ENCODE measurements around the gene TSNAXIP1. TPM values are rescaled to one million over a fixed set of nuclear protein-coding genes. Genes with fewer than 3 reads are reported as not detected.

TSNAXIP1 gene
- total and polyA plus RNA-seq, 10 of the 15 experiments (the other 5 are each of a cell fraction or from before 2014, with no cell fraction given), result 0.09 to 0.63 (median 0.37) TPM; not detected in 1

- peak; percentile 93 for TF ChIP-seq NKRF (conservative IDR thresholded peaks at IDR 0.05)
- TF ChIP-seq PBX3 (IDR thresholded peaks at IDR 0.05; ENCODE audit: insufficient replicate concordance, low read depth, low read length), result no peak
- TF ChIP-seq ZBTB11 (CRISPR knock-in tag; IDR thresholded peaks at IDR 0.05), result no peak
- peak in 1 of 2 experiments; percentile 76; a peak in 2 of 3 replicates for TF ChIP-seq EGR1 (IDR thresholded peaks at IDR 0.05; ENCODE audit: borderline replicate concordance in 1 of 2, low read depth in 2 of 2, low read length in 2 of 2)
- peak; percentile 19; the same call in 1 of the 2 replicates for TF ChIP-seq ESRRA (IDR thresholded peaks at IDR 0.05; ENCODE audit: low read length)
- no peak for TF ChIP-seq MEF2B (IDR thresholded peaks at IDR 0.05; ENCODE audit: partially characterized antibody, poor library complexity, severe bottlenecking)
- peak; percentile 58; the same call in 1 of the 2 replicates for TF ChIP-seq BACH1 (IDR thresholded peaks at IDR 0.05; ENCODE audit: borderline replicate concordance)
- peak; percentile 99 for TF ChIP-seq HCFC1 (IDR thresholded peaks at IDR 0.05; ENCODE audit: low read length)
- peak; percentile 36; the same call in 1 of the 2 replicates for TF ChIP-seq ATF3 (IDR thresholded peaks at IDR 0.05; ENCODE audit: borderline replicate concordance, extremely low read depth, low read depth, low read length)
- TF ChIP-seq CHD2 (IDR thresholded peaks at IDR 0.05; ENCODE audit: borderline replicate concordance, low read depth, low read length), result peak; percentile 87
- TF ChIP-seq E2F4 (IDR thresholded peaks at IDR 0.05; ENCODE audit: low read depth, low read length), result no peak; the same call in none of the 2 replicates
- no peak for TF ChIP-seq EZH2 (IDR thresholded peaks at IDR 0.05; ENCODE audit: borderline replicate concordance, control insufficient read depth, low read depth, low read length)
- 0 out of 2 replicates have a peak, but pooled peaks have one; percentile 47 for TF ChIP-seq PAX5 (IDR thresholded peaks at IDR 0.05; ENCODE audit: borderline replicate concordance, low read depth, low read length)
- no peak for TF ChIP-seq E2F8 (IDR thresholded peaks at IDR 0.05; ENCODE audit: low read depth, partially characterized antibody)
- peak; percentile 53 for TF ChIP-seq RUNX3 (IDR thresholded peaks at IDR 0.05; ENCODE audit: low read length)
- TF ChIP-seq EED (IDR thresholded peaks at IDR 0.05; ENCODE audit: low read depth), result no peak
- no peak for TF ChIP-seq SUZ12 (IDR thresholded peaks at IDR 0.05; ENCODE audit: unreplicated experiment)
Measured at GRCh38 chr16:67806428-67807147, at the start of gene TSNAXIP1, which contains the start of gene RANBP10 (continued).
